MM.1S (cell line): ENCODE results near the gene SLC37A3.

Experiments used
- DNase-seq: peaks from one replicate; pipeline ENCODE4 v3.0.0-alpha.2; 2015
- H2AFZ ChIP-seq: fragments of 300-600 bp; sonication (generic); 2 replicates; pipeline ENCODE4 v1.6.0; 2016; ENCODE audit warnings: antibody characterized with exemption, low read length
- H3F3A ChIP-seq: fragments of 300-600 bp; sonication (generic); 2 replicates; pipeline ENCODE4 v1.6.1; 2016; ENCODE audit warnings: mild to moderate bottlenecking, antibody characterized with exemption, low read length, moderate library complexity, mixed read lengths; ENCODE audit not compliant: insufficient read depth
- H3K27ac ChIP-seq: fragments of 300-600 bp; sonication (generic); 2 replicates; pipeline ENCODE4 v1.5.1; 2016; ENCODE audit warnings: mild to moderate bottlenecking, low read length
- H3K27me3 ChIP-seq: fragments of 300-600 bp; sonication (generic); replicated peaks from 2 replicates; pipeline ENCODE4 v1.6.0; 2016; ENCODE audit warnings: low read length; ENCODE audit not compliant: insufficient read depth
- H3K36me3 ChIP-seq: fragments of 300-600 bp; sonication (generic); replicated peaks from 2 replicates; pipeline ENCODE4 v1.6.1; 2016; ENCODE audit warnings: mild to moderate bottlenecking, low read length, mixed read lengths; ENCODE audit not compliant: insufficient read depth
- H3K4me1 ChIP-seq: fragments of 300-600 bp; sonication (generic); 2 replicates; pipeline ENCODE4 v1.6.1; 2016; ENCODE audit warnings: low read length, mixed read lengths
- H3K4me2 ChIP-seq: fragments of 300-600 bp; sonication (generic); 2 replicates; pipeline ENCODE4 v1.6.0; 2016; ENCODE audit warnings: low read depth, low read length
- H3K4me3 ChIP-seq: fragments of 300-600 bp; sonication (generic); 2 replicates; pipeline ENCODE4 v1.5.1; 2016; ENCODE audit warnings: low read length, mixed read lengths
- H3K79me2 ChIP-seq: fragments of 300-600 bp; sonication (generic); 2 replicates; pipeline ENCODE4 v1.6.1; 2016; ENCODE audit warnings: mixed run types, low read length, mixed read lengths
- H3K9ac ChIP-seq: fragments of 300-600 bp; sonication (generic); 2 replicates; pipeline ENCODE4 v1.6.1; 2016; ENCODE audit warnings: low read length, mixed read lengths
- H3K9me2 ChIP-seq: fragments of 300-600 bp; sonication (generic); replicated peaks from 2 replicates; pipeline ENCODE4 v1.6.1; 2016; ENCODE audit warnings: mild to moderate bottlenecking, low read length, mixed read lengths; ENCODE audit not compliant: insufficient read depth
- H3K9me3 ChIP-seq: fragments of 300-600 bp; sonication (generic); replicated peaks from 2 replicates; pipeline ENCODE4 v1.6.1; 2016; ENCODE audit warnings: mild to moderate bottlenecking, low read length, mixed read lengths; ENCODE audit not compliant: insufficient read depth
- H4K20me1 ChIP-seq: fragments of 300-600 bp; sonication (generic); 2 replicates; pipeline ENCODE4 v1.6.1; 2016; ENCODE audit warnings: mild to moderate bottlenecking, low read length, moderate library complexity, mixed read lengths; ENCODE audit not compliant: insufficient read depth
- EZH2 ChIP-seq: fragments of 300-600 bp; sonication (generic); optimal IDR thresholded peaks from 2 replicates; pipeline ENCODE3; 2017; ENCODE audit warnings: low read depth, mild to moderate bottlenecking, antibody characterized with exemption, low read length, mixed read lengths
- EZH2phosphoT487 ChIP-seq: fragments of 300-600 bp; sonication (generic); IDR thresholded peaks from 2 replicates; pipeline ENCODE4 v1.6.1; 2018; ENCODE audit warnings: antibody characterized with exemption, low read length
- TF ChIP-seq, protein P1 (sequence below): fragments of 300-600 bp; sonication (generic); IDR thresholded peaks from 2 replicates; pipeline ENCODE4 v1.5.1; 2016; ENCODE audit warnings: antibody characterized with exemption, low read length, mixed read lengths

The SLC37A3 gene

GRCh38 chr7:140327261-140327661 lies 71.1 kb downstream of the SLC37A3 start:
- H3K27me3 ChIP-seq: 0 out of 2 replicates have a peak, but pooled peaks cover 4% of the 10 kb centered on the region
- H3K4me1 ChIP-seq: no peaks in the 10 kb centered on the region
- no peak for DNase-seq
- no peaks in the 10 kb centered on the region for H3K79me2 ChIP-seq
- no peak overlapping the region for H3K9ac ChIP-seq
- H2AFZ ChIP-seq: no peak overlapping the region
- H3K4me2 ChIP-seq: no peak overlapping the region
- H3K4me3 ChIP-seq: no peak overlapping the region
- H4K20me1 ChIP-seq: no peaks in the 10 kb centered on the region
- H3K9me2 ChIP-seq: no peaks in the 10 kb centered on the region
- H3K9me3 ChIP-seq: no peaks in the 10 kb centered on the region
- H3F3A ChIP-seq: no peaks in the 10 kb centered on the region
- H3K36me3 ChIP-seq: no peaks in the 10 kb centered on the region
- H3K27ac ChIP-seq: no peak overlapping the region
- TF ChIP-seq, protein P1, sequence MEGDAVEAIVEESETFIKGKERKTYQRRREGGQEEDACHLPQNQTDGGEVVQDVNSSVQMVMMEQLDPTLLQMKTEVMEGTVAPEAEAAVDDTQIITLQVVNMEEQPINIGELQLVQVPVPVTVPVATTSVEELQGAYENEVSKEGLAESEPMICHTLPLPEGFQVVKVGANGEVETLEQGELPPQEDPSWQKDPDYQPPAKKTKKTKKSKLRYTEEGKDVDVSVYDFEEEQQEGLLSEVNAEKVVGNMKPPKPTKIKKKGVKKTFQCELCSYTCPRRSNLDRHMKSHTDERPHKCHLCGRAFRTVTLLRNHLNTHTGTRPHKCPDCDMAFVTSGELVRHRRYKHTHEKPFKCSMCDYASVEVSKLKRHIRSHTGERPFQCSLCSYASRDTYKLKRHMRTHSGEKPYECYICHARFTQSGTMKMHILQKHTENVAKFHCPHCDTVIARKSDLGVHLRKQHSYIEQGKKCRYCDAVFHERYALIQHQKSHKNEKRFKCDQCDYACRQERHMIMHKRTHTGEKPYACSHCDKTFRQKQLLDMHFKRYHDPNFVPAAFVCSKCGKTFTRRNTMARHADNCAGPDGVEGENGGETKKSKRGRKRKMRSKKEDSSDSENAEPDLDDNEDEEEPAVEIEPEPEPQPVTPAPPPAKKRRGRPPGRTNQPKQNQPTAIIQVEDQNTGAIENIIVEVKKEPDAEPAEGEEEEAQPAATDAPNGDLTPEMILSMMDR: no peak
- TF ChIP-seq EZH2phosphoT487 (no peak), EZH2 (no peak)

GRCh38 chr7:140326116-140326928 lies 72.0 kb downstream of the SLC37A3 start:
- H3K79me2 ChIP-seq: no peaks in the 10 kb centered on the region
- peak; percentile 70 for DNase-seq
- 0 out of 2 replicates have a peak, but pooled peaks cover 4% of the 10 kb centered on the region for H3K27me3 ChIP-seq
- no peaks in the 10 kb centered on the region for H3K4me1 ChIP-seq
- no peak overlapping the region for H3K4me3 ChIP-seq
- H3K27ac ChIP-seq: no peak overlapping the region
- H3K36me3 ChIP-seq: no peaks in the 10 kb centered on the region
- TF ChIP-seq, protein P1: peak; percentile 78
- TF ChIP-seq EZH2phosphoT487: no peak
- H3F3A ChIP-seq: no peaks in the 10 kb centered on the region
- H2AFZ ChIP-seq: no peak overlapping the region
- no peaks in the 10 kb centered on the region for H3K9me3 ChIP-seq
- no peaks in the 10 kb centered on the region for H3K9me2 ChIP-seq
- H3K9ac ChIP-seq: no peak overlapping the region
- H3K4me2 ChIP-seq: peak overlapping the region; percentile 14; the same call in 1 of the 2 replicates
- H4K20me1 ChIP-seq: no peaks in the 10 kb centered on the region

DNA sequence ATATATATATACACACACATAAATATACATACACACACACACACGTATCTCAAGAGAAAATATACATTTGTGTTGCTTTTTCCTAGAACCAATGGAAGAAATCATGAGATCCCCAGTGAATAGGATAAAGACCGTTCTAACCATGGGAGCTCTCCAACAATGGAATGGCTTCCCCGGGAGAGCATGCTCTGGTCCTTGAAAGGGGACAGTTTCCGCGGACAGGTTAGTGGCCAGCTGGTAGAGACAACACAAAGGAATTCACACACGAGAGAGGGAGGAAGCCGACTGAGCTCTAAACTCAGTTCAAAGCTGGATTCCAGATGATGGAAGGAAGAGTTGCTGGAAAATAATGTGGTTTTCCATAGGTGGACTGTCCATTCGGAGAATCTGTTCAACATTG lies 72.7 kb downstream of the SLC37A3 start:
- Histone ChIP-seq H3K4me2 (peak overlapping the region; percentile 14; the same call in 1 of the 2 replicates), H3K9me2 (no peaks in the 10 kb centered on the region), H3K27ac (no peak overlapping the region), H2AFZ (no peak overlapping the region), H3K9me3 (no peaks in the 10 kb centered on the region), H3K4me3 (no peak overlapping the region), H3F3A (no peaks in the 10 kb centered on the region), H3K36me3 (no peaks in the 10 kb centered on the region), H3K79me2 (no peaks in the 10 kb centered on the region), H4K20me1 (no peaks in the 10 kb centered on the region), H3K27me3 (0 out of 2 replicates have a peak, but pooled peaks cover 4% of the 10 kb centered on the region), H3K9ac (no peak overlapping the region), H3K4me1 (no peaks in the 10 kb centered on the region)
- TF ChIP-seq EZH2phosphoT487 (no peak), EZH2 (no peak)
- TF ChIP-seq, protein P1: no peak
- no peak for DNase-seq
